CD4-positive, alpha-beta T cell (primary cell): ENCODE measurements around the gene ASH1L. TPM values are rescaled to one million over a fixed set of nuclear protein-coding genes. Genes with fewer than 3 reads are reported as not detected.

Experiments
- ATAC-seq: fragments of 200-7000 bp; cut with Tn5 transposase; one replicate; pipeline ENCODE4 v1.10.0; 2022; ENCODE audit warnings: mild to moderate bottlenecking; ENCODE audit not compliant: poor library complexity
- CTCF ChIA-PET: fragments of 350-600 bp; sonication (Branson Sonifier 250); formaldehyde crosslinking; loops from one replicate; lab custom pipeline; 2021; ENCODE audit warnings: antibody characterized with exemption, inconsistent platforms; lab: Charles Lee
- POLR2A ChIA-PET: fragments of 350-600 bp; sonication (Branson Sonifier 250); formaldehyde crosslinking; loops from one replicate; lab custom pipeline; 2021; ENCODE audit warnings: antibody characterized with exemption, inconsistent platforms; lab: Charles Lee
- DNase-seq, 14 experiments: peaks; one replicate each; pipeline ENCODE4 v3.0.0-alpha.2; 2013 to 2020; ENCODE audit warnings: mixed read lengths in 2 of 14
- H3K27ac ChIP-seq, 2 donors: one replicate each; pipeline versions ENCODE4 v1.5.1 to v1.7.0; 2013; ENCODE audit warnings: low read length in 2 of 2, low read depth in 1 of 2, mild to moderate bottlenecking in 1 of 2
- H3K27me3 ChIP-seq, 2 experiments: 1 replicate in 1 of 2; 2 replicates in 1 of 2; pipeline versions ENCODE4 v1.6.1 to v1.7.0; 2013; ENCODE audit warnings: low read length in 2 of 2, control low read depth in 1 of 2, mild to moderate bottlenecking in 1 of 2, moderate library complexity in 1 of 2; ENCODE audit not compliant: insufficient read depth in 2 of 2, control insufficient read depth in 1 of 2
- H3K36me3 ChIP-seq: one replicate; pipeline ENCODE4 v1.6.1; 2013; ENCODE audit warnings: low read length, control low read depth; ENCODE audit not compliant: insufficient read depth
- H3K4me1 ChIP-seq: one replicate; pipeline ENCODE4 v1.6.1; 2013; ENCODE audit warnings: low read length, control low read depth; ENCODE audit not compliant: insufficient read depth
- H3K4me3 ChIP-seq: one replicate; pipeline ENCODE4 v1.5.1; 2013; ENCODE audit warnings: mild to moderate bottlenecking, low read length, moderate library complexity
- H3K9me3 ChIP-seq, 2 experiments: 1 replicate in 1 of 2; 2 replicates in 1 of 2; pipeline versions ENCODE4 v1.6.1 to v1.7.0; 2013; ENCODE audit warnings: low read length in 2 of 2, mild to moderate bottlenecking in 2 of 2, control low read depth in 1 of 2, moderate library complexity in 1 of 2; ENCODE audit not compliant: control insufficient read depth in 1 of 2, insufficient read depth in 1 of 2
- H3K27ac Mint-ChIP-seq: one replicate; pipeline ENCODE4 v1.8.0; 2020; ENCODE audit warnings: mixed read lengths
- H3K27me3 Mint-ChIP-seq: one replicate; pipeline ENCODE4 v1.8.0; 2021; ENCODE audit warnings: mixed read lengths
- H3K36me3 Mint-ChIP-seq: one replicate; pipeline ENCODE4 v1.8.0; 2021; ENCODE audit warnings: low read depth, mixed read lengths
- H3K4me1 Mint-ChIP-seq: one replicate; pipeline ENCODE4 v1.8.0; 2021; ENCODE audit warnings: low read depth, mixed read lengths
- H3K4me3 Mint-ChIP-seq: one replicate; pipeline ENCODE4 v1.8.0; 2020; ENCODE audit warnings: mild to moderate bottlenecking, mixed read lengths
- H3K9me3 Mint-ChIP-seq: one replicate; pipeline ENCODE4 v1.8.0; 2020; ENCODE audit warnings: mixed read lengths
- intact Hi-C, 2 experiments: fragments of 100-400 bp; cut with DNase I in 1 of 2; cut with micrococcal nuclease in 1 of 2; formaldehyde crosslinking; loops; one replicate each; pipeline versions ENCODE4 v1.15.1 to v1.9.0; 2023 to 2025; cut with DNase I, micrococcal nuclease
- total RNA-seq, 174 experiments: library from RNA in 2 of 174; stranded (reverse) in 2 of 174; gene quantifications; one replicate each; pipeline ENCODE4 v1.2.3 and lab custom pipeline; 2021 to 2026
- TF ChIP-seq, protein P1 (sequence below): fragments of 200-600 bp; IDR thresholded peaks from one replicate; pipeline ENCODE4 v1.8.0; 2022; ENCODE audit warnings: antibody characterized with exemption, mild to moderate bottlenecking

Gene ASH1L
- total RNA-seq, 2 experiments from 2014 or later = 71.0 to 72.8 TPM

DNA sequence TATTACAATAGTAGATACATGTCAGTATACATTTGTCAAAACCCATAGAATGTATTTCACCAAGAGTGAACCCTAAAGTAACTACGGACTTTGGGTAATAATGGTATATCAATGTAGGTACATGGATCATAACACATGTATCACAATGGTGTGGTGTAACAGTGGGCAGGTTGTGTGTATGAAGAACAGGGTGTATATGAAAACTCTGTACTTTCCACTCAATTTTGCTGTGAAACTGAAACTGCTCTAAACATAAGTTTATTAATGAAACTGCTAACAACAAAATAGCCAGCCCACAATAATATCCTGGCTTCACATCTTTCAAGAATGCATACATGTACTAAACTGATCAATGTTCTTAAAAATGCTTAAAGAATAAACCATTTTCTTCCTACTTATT is 151.7 kb downstream of the ASH1L start:
- Histone ChIP-seq H3K36me3 (peaks cover 43% of the 10 kb centered on the region), H3K27ac (no peak overlapping the region), H3K9me3 (no peaks in the 10 kb centered on the region), H3K27me3 (no peaks in the 10 kb centered on the region), H3K4me1 (no peaks in the 10 kb centered on the region), H3K4me3 (no peak overlapping the region)
- ChIA-PET CTCF (no interaction called here), POLR2A (no interaction called here)
- Mint-ChIP-seq H3K4me1 (no peaks in the 10 kb centered on the region), H3K9me3 (no peaks in the 10 kb centered on the region), H3K27me3 (no peaks in the 10 kb centered on the region), H3K27ac (no peak overlapping the region), H3K4me3 (no peak overlapping the region), H3K36me3 (peaks cover 85% of the 10 kb centered on the region)
- ATAC-seq (no peak), DNase-seq (no peak)
- intact Hi-C loops = no loop called here
- TF ChIP-seq, protein P1, sequence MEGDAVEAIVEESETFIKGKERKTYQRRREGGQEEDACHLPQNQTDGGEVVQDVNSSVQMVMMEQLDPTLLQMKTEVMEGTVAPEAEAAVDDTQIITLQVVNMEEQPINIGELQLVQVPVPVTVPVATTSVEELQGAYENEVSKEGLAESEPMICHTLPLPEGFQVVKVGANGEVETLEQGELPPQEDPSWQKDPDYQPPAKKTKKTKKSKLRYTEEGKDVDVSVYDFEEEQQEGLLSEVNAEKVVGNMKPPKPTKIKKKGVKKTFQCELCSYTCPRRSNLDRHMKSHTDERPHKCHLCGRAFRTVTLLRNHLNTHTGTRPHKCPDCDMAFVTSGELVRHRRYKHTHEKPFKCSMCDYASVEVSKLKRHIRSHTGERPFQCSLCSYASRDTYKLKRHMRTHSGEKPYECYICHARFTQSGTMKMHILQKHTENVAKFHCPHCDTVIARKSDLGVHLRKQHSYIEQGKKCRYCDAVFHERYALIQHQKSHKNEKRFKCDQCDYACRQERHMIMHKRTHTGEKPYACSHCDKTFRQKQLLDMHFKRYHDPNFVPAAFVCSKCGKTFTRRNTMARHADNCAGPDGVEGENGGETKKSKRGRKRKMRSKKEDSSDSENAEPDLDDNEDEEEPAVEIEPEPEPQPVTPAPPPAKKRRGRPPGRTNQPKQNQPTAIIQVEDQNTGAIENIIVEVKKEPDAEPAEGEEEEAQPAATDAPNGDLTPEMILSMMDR = no peak

DNA sequence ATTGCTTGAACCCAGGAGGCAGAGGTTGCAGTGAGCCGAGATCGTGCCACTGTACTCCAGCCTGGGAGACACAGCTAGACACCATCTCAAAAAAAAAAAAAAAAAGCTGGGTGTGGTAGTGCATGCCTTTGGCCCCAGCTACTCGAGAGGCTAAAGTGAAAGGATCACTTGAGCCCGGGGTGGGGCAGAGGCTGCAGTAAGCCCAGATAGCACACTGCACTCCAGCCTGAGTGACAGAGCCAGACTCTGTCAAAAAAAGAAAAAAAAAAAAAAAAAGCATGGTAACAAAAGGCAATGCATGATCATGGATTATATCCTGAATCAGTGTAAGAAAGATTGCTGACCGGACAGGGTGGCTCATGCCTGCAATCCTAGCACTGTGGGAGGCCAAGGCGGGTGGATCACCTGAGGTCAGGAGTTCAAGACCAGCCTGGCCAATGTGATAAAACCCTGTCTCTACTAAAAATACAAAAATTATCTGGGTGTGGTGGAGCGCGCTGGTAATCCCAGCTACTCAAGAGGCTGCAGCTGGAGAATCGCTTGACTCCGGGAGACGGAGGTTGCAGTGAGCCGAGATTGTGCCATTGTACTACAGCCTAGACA is 165.6 kb downstream of the ASH1L start:
- POLR2A ChIA-PET = no interaction called here
- H3K4me1 Mint-ChIP-seq = no peaks in the 10 kb centered on the region
- H3K27ac Mint-ChIP-seq = no peak overlapping the region
- H3K4me1 ChIP-seq = no peaks in the 10 kb centered on the region
- no peak overlapping the region for H3K27ac ChIP-seq
- H3K9me3 ChIP-seq = no peaks in the 10 kb centered on the region
- intact Hi-C loops = no loop called here
- TF ChIP-seq, protein P1 = no peak
- peaks cover 71% of the 10 kb centered on the region for H3K36me3 Mint-ChIP-seq
- peaks cover 52% of the 10 kb centered on the region for H3K36me3 ChIP-seq
- no peaks in the 10 kb centered on the region for H3K27me3 ChIP-seq
- no peak overlapping the region for H3K4me3 ChIP-seq
- CTCF ChIA-PET = no interaction called here
- H3K4me3 Mint-ChIP-seq = no peak overlapping the region
- no peaks in the 10 kb centered on the region for H3K27me3 Mint-ChIP-seq
- ATAC-seq (no peak), DNase-seq (no peak)
- no peaks in the 10 kb centered on the region for H3K9me3 Mint-ChIP-seq

DNA sequence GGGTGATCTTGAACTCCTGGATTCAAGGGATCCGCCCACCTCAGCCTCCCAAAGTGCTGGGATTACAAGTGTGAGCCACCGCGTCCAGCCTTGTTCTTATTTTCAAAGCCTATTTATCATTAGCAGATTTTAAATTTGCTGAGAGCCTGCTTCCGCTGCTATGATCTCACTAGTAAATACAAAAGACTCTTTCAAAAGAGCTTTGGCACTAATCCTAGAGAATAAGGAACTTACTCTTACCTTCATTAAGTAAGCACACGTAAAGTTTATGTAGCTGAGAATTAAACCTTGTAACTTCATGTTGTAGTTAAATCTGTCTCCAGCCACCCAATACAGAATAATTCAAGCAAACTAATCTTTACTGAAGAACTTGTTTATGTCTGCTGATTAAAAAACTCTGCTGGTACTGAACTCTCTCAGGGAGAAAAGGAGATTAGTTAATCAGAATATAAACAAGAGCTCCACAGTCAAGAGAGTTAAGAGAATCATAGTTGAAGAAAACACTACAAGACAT is 169.6 kb downstream of the ASH1L start:
- TF ChIP-seq, protein P1 = no peak
- H3K27ac ChIP-seq = no peak overlapping the region
- Mint-ChIP-seq H3K4me1 (no peaks in the 10 kb centered on the region), H3K27ac (no peak overlapping the region), H3K27me3 (no peaks in the 10 kb centered on the region), H3K4me3 (no peak overlapping the region), H3K9me3 (no peaks in the 10 kb centered on the region), H3K36me3 (peaks cover 74% of the 10 kb centered on the region)
- no peaks in the 10 kb centered on the region for H3K27me3 ChIP-seq
- H3K36me3 ChIP-seq = peaks cover 65% of the 10 kb centered on the region
- ATAC-seq (no peak), DNase-seq (no peak)
- no peaks in the 10 kb centered on the region for H3K4me1 ChIP-seq
- CTCF ChIA-PET = interaction anchor here (1.1 kb wide), 1 partner anchor 10 kb away, joined by 3 read pairs; no protein-coding TSS in a partner anchor
- H3K4me3 ChIP-seq = no peak overlapping the region
- intact Hi-C loops = no loop called here
- H3K9me3 ChIP-seq = peaks cover 0 to 4% of the 10 kb centered on the region in 2 experiments
- POLR2A ChIA-PET = interaction anchor here (1.0 kb wide), 1 partner anchor 10 kb away, joined by 3 read pairs; no protein-coding TSS in a partner anchor
